Stimulated activated CD8-positive, alpha-beta memory T cell treated with anti-CD3 and anti-CD28 coated beads, Interleukin-15, amount 100 ng/mL, for 1 hour (primary cell): ENCODE results near the gene SLCO6A1.
"Not testable (repeated sequence)": the region's sequence is repeated elsewhere in the genome, so short reads cannot be mapped to it uniquely, and the experiment has no call there.

Experiments
- DNase-seq: peaks from one replicate; pipeline ENCODE4 v3.0.0-alpha.2; 2020; ENCODE audit warnings: low read depth

SLCO6A1 gene

GRCh38 chr5:102498271-102499034 lies at the start of gene SLCO6A1:
Gene SLCO6A1, minus strand, starts transcription at chr5:102499001. Its CDS starts 157 bp downstream, at chr5:102498844.
- no peak for DNase-seq

- no peak for DNase-seq
Observed at GRCh38 chr5:102547141-102548035, 48.6 kb upstream of the SLCO6A1 start.

GRCh38 chr5:102545175-102545574 lies 46.4 kb upstream of the SLCO6A1 start:
- no peak for DNase-seq

- DNase-seq, result no peak
Observed at GRCh38 chr5:102542057-102542456, 43.3 kb upstream of the SLCO6A1 start.

GRCh38 chr5:102539996-102540728 lies 41.4 kb upstream of the SLCO6A1 start:
- DNase-seq, result no peak

- DNase-seq, result no peak
Observed at GRCh38 chr5:102539562-102539961, 40.8 kb upstream of the SLCO6A1 start.

- no peak for DNase-seq
Observed at GRCh38 chr5:102537011-102537410, 38.2 kb upstream of the SLCO6A1 start.

GRCh38 chr5:102536323-102536928 lies 37.6 kb upstream of the SLCO6A1 start:
- DNase-seq, result no peak

- no peak for DNase-seq
Observed at GRCh38 chr5:102532123-102532522, 33.3 kb upstream of the SLCO6A1 start.

- no peak for DNase-seq
Observed at GRCh38 chr5:102531506-102531905, 32.7 kb upstream of the SLCO6A1 start.

- no peak for DNase-seq
Observed at GRCh38 chr5:102529447-102529846, 30.6 kb upstream of the SLCO6A1 start.

- DNase-seq, result no peak
Observed at GRCh38 chr5:102529031-102529430, 30.2 kb upstream of the SLCO6A1 start.

- DNase-seq, result no peak
Observed at GRCh38 chr5:102528600-102528999, 29.8 kb upstream of the SLCO6A1 start.

- no peak for DNase-seq
Observed at GRCh38 chr5:102527547-102527946, 28.7 kb upstream of the SLCO6A1 start.

GRCh38 chr5:102523541-102524175 lies 24.9 kb upstream of the SLCO6A1 start:
- no peak for DNase-seq

- no peak for DNase-seq
Observed at GRCh38 chr5:102511666-102512065, 12.9 kb upstream of the SLCO6A1 start.

GRCh38 chr5:102491261-102491914 lies 7.4 kb downstream of the SLCO6A1 start:
- not testable (repeated sequence) for DNase-seq

GRCh38 chr5:102483736-102484135 lies 15.1 kb downstream of the SLCO6A1 start:
- no peak for DNase-seq

GRCh38 chr5:102481054-102481715 lies 17.6 kb downstream of the SLCO6A1 start:
- DNase-seq, result no peak

- no peak for DNase-seq
Observed at GRCh38 chr5:102453716-102454115, 45.1 kb downstream of the SLCO6A1 start.
